Epithelial cell of proximal tubule (primary cell): ENCODE measurements around the gene GRM7. TPM values are rescaled to one million over a fixed set of nuclear protein-coding genes. Genes with fewer than 3 reads are reported as not detected.

Experiments
- DNase-seq: peaks from one replicate; pipeline ENCODE4 v3.0.0-alpha.2; 2011; ENCODE audit warnings: low read depth
- H3K4me3 ChIP-seq: 2 replicates; pipeline ENCODE4 v1.5.1; 2011; ENCODE audit warnings: low read depth, mild to moderate bottlenecking, low read length
- CTCF ChIP-seq: conservative IDR thresholded peaks from 2 replicates; pipeline ENCODE4 v1.5.1; 2012; ENCODE audit warnings: low read depth, mild to moderate bottlenecking, low read length
- total RNA-seq: library from RNA; depleted of rRNA; stranded (reverse); fragments of >200 nt; gene quantifications from 2 replicates; pipeline ENCODE4 v1.2.3, GENCODE V29; 2015

GRM7 gene
- total RNA-seq, 1 donor from 2014 or later: not detected

GRCh38 chr3:7697548-7697947, 836.6 kb downstream of the GRM7 start:
- DNase-seq: no peak
- TF ChIP-seq CTCF: no peak
- no peak overlapping the region for H3K4me3 ChIP-seq

GRCh38 chr3:7700539-7700938, 839.6 kb downstream of the GRM7 start:
- H3K4me3 ChIP-seq: no peak overlapping the region
- no peak for TF ChIP-seq CTCF
- DNase-seq: no peak

- H3K4me3 ChIP-seq: no peak overlapping the region
- no peak for DNase-seq
- TF ChIP-seq CTCF: no peak
Measured at GRCh38 chr3:7700977-7701376, 840.1 kb downstream of the GRM7 start.

- DNase-seq: peak; percentile 59
- TF ChIP-seq CTCF: no peak
Measured at GRCh38 chr3:7707187-7707586, 846.3 kb downstream of the GRM7 start.

GRCh38 chr3:7709376-7710082, 848.6 kb downstream of the GRM7 start:
- no peak for DNase-seq
- TF ChIP-seq CTCF: no peak
- no peak overlapping the region for H3K4me3 ChIP-seq

More at GRCh38 chr3:7707187-7707586, 846.3 kb downstream of the GRM7 start:
- no peak overlapping the region for H3K4me3 ChIP-seq

- DNase-seq: no peak
- no peak overlapping the region for H3K4me3 ChIP-seq
- no peak for TF ChIP-seq CTCF
Measured at GRCh38 chr3:7710284-7710683, 849.4 kb downstream of the GRM7 start.

- no peak overlapping the region for H3K4me3 ChIP-seq
- no peak for DNase-seq
- no peak for TF ChIP-seq CTCF
Measured at GRCh38 chr3:7713724-7714123, 852.8 kb downstream of the GRM7 start.
